HG03025 (cell line): ENCODE data around the gene SH3RF3.

Experiments used
- ATAC-seq: cut with Tn5 transposase; IDR thresholded peaks from one replicate; pipeline ENCODE4 v1.9.1; 2021; ENCODE audit warnings: mild to moderate bottlenecking, moderate library complexity; ENCODE audit not compliant: unreplicated experiment, low FRiP score

SH3RF3 gene

DNA sequence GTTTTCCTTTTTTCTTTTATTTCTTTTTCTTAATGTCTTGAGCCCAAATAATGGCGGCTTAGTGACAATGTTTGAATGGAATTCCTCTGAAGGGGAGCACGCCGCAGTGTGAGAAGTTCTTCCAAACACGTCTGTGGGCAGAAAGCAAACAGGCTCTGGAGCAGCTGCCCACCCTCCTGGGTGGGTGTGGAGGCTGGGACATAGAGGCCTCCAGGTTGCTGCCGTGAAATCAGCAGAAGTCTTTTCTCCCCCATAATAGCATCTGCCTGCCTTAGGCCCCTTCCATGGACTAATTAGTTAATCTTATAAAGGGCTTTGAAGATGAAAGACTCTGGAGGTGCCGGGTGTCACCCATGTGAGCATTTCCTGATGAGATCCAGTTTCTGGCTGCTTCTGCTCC is 213.9 kb downstream of the SH3RF3 start:
- no peak for ATAC-seq

DNA sequence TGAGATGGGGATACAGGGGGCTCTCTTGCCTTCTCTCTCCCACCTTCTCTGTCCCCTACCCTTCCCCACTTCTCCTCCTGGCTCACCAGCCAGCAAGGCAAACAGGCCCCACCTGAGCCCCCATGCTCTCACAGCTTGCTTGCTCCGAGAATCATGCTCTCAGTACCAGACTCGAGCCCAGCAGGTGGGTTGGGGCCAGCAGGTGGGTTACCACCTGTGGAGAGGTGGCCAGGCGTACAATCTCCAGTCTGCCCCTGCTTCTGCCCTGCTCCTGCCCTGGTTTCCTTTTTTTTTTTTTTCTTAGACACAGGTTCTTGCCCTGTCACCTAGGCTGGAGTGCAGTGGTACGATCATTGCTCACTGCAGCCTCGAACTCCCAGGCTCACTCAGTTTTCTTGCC is 214.5 kb downstream of the SH3RF3 start:
- ATAC-seq: no peak

DNA sequence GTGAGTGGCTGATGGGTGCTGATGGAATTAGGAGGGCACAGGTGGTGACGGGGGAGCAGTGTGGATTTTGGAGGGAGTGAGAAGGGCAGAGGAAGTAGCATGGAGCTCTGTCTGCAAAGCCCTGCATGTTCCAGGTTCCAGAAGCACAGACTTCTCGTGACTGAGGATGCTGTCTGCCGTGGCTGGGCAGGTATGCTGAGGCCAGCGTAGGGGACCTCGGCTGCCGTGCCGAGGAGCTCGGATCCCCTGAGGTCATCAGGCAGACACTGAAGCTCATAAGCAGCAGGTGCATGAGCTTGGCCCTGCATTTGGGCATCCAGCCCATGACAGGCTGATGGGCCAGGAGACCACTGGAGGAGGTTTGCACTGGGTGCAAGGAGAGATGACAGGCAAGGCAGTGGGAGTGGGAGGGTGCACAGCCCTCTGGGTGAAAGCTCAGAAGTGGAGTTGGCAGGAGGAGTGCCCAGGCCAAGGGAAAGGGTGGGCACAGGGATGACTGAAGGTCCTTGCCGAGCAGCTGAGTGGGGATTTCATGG is 215.3 kb downstream of the SH3RF3 start:
- ATAC-seq: no peak

DNA sequence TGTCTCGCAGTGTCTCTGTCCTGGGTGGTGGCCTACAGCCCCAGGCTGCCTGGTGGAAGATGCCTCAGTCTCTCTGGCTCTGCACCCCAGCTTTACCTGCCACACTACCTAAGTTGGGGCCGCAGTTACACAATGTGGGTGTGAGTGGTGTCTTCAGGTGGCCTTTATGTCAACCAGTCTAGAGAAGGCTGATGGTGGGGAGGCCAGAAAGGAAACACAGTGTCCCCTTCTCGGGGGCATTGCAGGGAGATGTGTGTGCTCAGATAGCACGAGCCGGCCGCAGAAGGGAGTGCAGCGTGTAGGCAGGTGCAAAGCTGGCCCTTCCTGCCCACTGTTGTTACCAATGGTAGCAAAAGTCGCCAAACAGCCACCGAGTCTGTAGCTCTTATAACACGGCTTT is 216.1 kb downstream of the SH3RF3 start:
- no peak for ATAC-seq

- ATAC-seq: no peak
These were observed 216.9 kb downstream of the SH3RF3 start for GRCh38 chr2:109345653-109346480.

GRCh38 chr2:109346601-109347228 is 217.7 kb downstream of the SH3RF3 start:
- ATAC-seq: no peak

- no peak for ATAC-seq
These were observed 218.6 kb downstream of the SH3RF3 start for GRCh38 chr2:109347626-109348025.

- no peak for ATAC-seq
These were observed 219.2 kb downstream of the SH3RF3 start for GRCh38 chr2:109348190-109348589.

- ATAC-seq: no peak
These were observed 219.9 kb downstream of the SH3RF3 start for GRCh38 chr2:109348671-109349502.

- no peak for ATAC-seq
These were observed 220.8 kb downstream of the SH3RF3 start for GRCh38 chr2:109349503-109350465.

DNA sequence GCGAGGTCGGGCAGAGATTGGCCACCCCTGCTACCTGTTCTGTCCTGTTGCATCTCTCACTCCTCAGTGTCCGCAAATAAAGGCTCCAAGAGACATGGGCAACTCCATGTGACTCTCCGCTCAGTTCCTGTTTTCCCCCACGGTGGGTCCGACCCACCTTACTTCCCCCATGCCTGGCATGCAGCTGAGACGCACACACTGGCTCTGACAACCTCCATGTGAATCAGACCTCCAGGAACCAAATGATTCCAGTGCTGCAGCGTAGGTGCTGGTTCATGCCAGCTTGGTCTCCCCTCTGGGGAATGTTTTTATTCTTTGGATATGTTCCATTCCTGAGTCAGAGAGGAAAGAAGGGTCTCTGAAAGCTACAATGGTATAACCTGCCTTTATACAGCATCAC is 221.5 kb downstream of the SH3RF3 start:
- no peak for ATAC-seq

- no peak for ATAC-seq
These were observed 222.3 kb downstream of the SH3RF3 start for GRCh38 chr2:109351164-109351756.

DNA sequence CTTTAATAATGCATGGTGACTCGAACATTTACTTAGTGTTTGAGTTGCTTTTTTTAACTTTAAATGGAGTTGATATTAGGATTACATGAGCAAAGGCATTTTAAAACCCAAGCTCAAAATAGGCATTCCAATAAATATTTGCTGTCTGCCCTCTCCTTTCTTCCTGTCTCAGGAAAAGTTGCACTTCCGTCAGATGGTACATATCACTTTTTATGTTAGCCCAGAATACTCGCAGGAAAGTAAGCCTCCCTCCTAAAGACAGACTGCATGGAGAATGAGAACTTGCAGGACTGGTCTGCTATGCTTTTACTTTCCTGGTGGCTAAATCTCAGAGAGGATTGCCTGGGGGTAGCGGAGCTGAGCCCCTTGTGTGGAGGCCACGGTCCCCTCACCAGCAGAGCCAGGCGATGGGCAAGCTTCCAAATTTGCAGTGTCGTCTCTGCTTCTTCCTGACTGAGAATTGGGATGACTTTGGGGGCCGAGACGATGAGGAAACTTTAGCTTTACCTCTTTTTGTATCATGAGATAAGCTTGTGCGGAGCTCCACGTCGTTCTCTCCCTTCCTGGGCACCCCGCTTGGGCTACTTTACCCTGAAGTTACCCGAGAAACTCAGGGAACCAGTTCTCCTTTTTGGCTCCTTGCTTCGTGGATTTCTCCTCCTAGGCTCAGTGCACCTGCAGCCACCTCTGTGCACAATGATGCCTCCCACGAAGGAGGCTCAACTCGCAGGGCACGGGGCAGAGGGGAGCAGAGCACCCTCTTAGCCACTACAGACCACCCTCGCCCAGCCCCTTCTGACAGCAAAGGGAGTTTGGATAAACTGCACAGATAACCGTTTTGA is 223.3 kb downstream of the SH3RF3 start:
- no peak for ATAC-seq

DNA sequence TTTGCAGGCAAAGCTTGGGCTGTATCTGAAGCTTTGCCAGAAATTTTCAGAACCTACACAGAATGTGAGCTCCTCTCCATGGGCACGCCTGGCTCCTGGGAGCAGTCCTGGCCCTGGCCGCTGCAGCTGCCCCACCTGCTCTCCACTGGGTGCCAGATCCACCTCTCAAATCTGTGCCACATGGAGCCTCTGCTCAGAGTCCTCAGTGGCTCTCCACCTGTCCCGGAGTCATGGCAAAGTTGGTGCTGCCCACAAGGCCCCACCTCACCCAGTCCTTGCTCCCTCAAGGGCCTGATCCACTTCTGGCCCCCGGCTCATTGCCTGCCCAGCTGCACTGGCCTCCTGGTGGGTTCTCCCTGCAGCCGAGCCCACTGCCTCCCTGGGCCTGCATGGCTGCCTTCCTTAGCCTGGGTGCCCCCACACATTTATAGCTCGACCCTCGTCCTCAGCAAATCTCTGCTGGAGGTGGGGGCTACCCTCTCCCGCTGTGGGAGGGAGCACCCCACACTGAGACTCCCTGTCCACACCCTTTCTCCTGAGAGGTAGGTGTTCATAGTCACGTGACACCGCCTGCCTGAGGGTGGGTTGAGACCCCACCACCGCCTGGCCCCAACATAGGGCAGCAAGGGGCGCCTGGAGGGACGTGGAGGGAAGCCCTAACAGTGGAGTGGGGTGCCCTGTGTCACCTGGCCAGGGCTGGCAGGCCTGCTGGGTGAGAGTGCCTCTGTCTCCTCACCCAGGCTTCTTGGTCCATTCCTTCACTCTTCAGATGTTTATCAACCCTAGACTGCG is 224.1 kb downstream of the SH3RF3 start:
- no peak for ATAC-seq

DNA sequence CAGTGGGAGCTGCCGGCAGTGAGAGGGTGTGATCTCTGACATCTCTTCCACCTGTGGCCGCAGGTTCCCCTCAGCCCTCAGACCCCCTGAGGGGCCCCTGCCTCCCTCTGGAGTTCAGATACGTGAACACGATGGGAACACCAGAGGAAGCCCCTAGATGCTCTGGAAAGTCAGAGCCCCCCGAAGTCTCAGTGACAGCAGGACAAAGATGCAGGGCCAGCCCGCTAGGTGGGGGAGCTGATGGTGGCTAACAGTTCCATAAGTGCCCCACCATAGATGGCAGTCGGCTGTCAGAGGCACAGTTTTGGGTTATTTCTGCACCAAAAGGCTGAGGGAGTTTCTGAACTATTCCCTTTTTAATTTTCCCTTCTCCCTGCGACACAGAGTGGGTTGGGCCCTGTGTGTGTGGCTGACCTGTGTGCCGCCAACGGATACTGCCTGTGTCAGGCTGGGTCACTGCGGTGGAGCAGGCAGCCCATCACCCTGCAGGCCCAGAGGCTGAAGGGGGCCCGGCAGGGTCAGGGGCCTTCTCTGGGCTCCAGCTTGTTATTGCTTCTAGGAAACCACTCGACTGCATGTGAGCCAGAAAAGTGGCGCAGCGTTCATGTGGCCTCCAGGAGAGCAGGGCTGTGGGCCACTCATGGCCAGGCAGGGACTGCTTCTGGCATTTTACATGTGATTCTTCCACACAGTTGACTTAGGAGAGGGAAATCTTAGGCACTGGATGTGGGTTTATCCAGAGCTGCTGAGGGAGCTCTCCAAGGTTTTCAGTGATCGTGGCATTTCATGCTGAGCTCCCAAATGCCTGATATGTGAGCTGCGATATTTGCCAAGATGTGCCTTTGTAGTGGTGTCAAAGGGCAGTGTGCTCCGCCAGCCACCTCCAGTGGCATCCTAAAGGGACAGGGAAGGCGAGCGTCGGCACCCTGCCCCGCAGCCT is 225.1 kb downstream of the SH3RF3 start:
- ATAC-seq: no peak

- ATAC-seq: no peak
These were observed 226.3 kb downstream of the SH3RF3 start for GRCh38 chr2:109355192-109355843.
